Naive B cell (primary cell): Measurements from ENCODE around the gene AIFM1. TPM values are rescaled to one million over a fixed set of nuclear protein-coding genes. Genes with fewer than 3 reads are reported as not detected.

Experiments
- ATAC-seq, 2 donors: fragments of 150-1000 bp; cut with Tn5 transposase; 2 replicates each; pipeline ENCODE4 v1.10.0; 2021; ENCODE audit warnings: low read depth in 2 of 2, mild to moderate bottlenecking in 2 of 2, moderate library complexity in 2 of 2
- DNase-seq: peaks from one replicate; pipeline ENCODE4 v3.0.0; 2022
- H3K27ac Mint-ChIP-seq, 6 donors: one replicate each; pipeline ENCODE4 v1.8.0; 2020 to 2022; ENCODE audit warnings: mild to moderate bottlenecking in 6 of 6, mixed read lengths in 6 of 6, moderate library complexity in 5 of 6, inconsistent platforms in 2 of 6
- H3K27me3 Mint-ChIP-seq, 3 donors: one replicate each; pipeline ENCODE4 v1.8.0; 2021 to 2022; ENCODE audit warnings: mixed read lengths in 3 of 3, mild to moderate bottlenecking in 1 of 3
- H3K36me3 Mint-ChIP-seq, 2 donors: one replicate each; pipeline ENCODE4 v1.8.0; 2020 to 2022; ENCODE audit warnings: mixed read lengths in 2 of 2, inconsistent platforms in 1 of 2, mild to moderate bottlenecking in 1 of 2
- H3K4me1 Mint-ChIP-seq, 3 donors: one replicate each; pipeline ENCODE4 v1.8.0; 2020 to 2022; ENCODE audit warnings: mixed read lengths in 3 of 3, inconsistent platforms in 1 of 3, mild to moderate bottlenecking in 1 of 3, moderate library complexity in 1 of 3
- H3K4me3 Mint-ChIP-seq, 8 donors: one replicate each; pipeline ENCODE4 v1.8.0; 2020 to 2022; ENCODE audit warnings: mild to moderate bottlenecking in 8 of 8, mixed read lengths in 8 of 8, moderate library complexity in 8 of 8, inconsistent platforms in 2 of 8
- H3K9me3 Mint-ChIP-seq, 7 donors: one replicate each; pipeline ENCODE4 v1.8.0; 2020 to 2022; ENCODE audit warnings: mixed read lengths in 7 of 7, mild to moderate bottlenecking in 5 of 7, inconsistent platforms in 2 of 7, moderate library complexity in 1 of 7
- polyA plus RNA-seq, 6 donors: library from polyadenylated mRNA; unstranded; fragments of 300-500 nt; fragmentation: Illumina TruSeq; gene quantifications; one replicate each; pipeline ENCODE4 v1.2.3, GENCODE V29; 2021; ENCODE audit warnings: low read depth in 6 of 6

The AIFM1 gene
- polyA plus RNA-seq, 6 donors from 2014 or later: 13.6 to 24.2 (median 20.3) TPM

DNA sequence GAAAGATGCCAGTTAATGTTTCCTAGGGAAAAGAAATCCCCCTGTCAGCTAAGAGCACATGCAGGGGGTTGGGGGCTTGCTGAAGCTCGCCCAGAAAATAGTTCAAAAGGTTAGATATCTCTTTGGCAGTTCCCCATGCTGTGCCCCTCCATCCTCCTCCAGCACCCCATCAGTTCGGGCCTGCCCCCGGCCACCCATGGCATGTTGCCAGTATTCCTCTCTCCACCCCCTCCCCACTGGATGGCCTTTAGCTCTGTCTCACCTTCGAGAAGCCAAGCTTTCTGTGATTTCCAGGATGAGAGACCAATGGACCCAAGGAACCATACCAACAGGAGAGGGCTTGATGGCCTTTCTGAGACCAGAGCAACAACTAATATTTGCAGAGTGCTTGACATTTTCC, 11.3 kb upstream of the AIFM1 start:
- H3K27me3 Mint-ChIP-seq: peaks cover 0 to 8% (median 0%) of the 10 kb centered on the region in 3 donors
- H3K36me3 Mint-ChIP-seq: no peaks in the 10 kb centered on the region
- peak overlapping the region in 2 of 6 donors; percentile 3 to 56 for H3K27ac Mint-ChIP-seq
- ATAC-seq (no peak), DNase-seq (no peak)
- peak overlapping the region in 1 of 8 donors; percentile 49 for H3K4me3 Mint-ChIP-seq
- H3K9me3 Mint-ChIP-seq: no peaks in the 10 kb centered on the region
- peaks cover 26 to 50% (median 49%) of the 10 kb centered on the region in 3 donors for H3K4me1 Mint-ChIP-seq

DNA sequence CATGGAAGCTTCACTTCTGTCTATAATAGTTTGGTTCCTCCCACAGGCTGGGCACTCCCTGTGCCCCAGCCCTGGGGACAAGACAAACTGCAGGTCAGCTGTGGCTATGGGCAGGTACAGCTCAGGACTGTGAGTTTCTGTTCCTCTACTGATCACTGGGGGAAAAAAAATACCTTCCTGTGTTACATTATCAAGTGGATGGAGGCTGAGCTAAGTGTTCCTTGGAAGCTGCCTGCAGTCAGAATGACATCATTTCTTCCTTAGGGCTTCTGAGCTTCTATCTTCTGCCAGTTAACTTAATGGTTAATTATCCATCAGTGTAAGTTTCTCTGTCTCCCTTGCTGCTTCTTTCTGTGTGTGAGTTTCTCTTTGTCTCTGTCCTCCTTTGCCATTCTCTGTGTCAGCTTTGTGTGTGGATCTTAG, 10.7 kb upstream of the AIFM1 start:
- no peak for DNase-seq
- no peaks in the 10 kb centered on the region for H3K9me3 Mint-ChIP-seq
- peaks cover 0 to 8% (median 0%) of the 10 kb centered on the region in 3 donors for H3K27me3 Mint-ChIP-seq
- peak overlapping the region in 4 of 6 donors; percentile 3 to 82 (median 34) for H3K27ac Mint-ChIP-seq
- peak overlapping the region in 4 of 8 donors; percentile 2 to 59 (median 19) for H3K4me3 Mint-ChIP-seq
- peak; percentile 59 to 68 for ATAC-seq
- peaks cover 26 to 50% (median 49%) of the 10 kb centered on the region in 3 donors for H3K4me1 Mint-ChIP-seq
- no peaks in the 10 kb centered on the region for H3K36me3 Mint-ChIP-seq

DNA sequence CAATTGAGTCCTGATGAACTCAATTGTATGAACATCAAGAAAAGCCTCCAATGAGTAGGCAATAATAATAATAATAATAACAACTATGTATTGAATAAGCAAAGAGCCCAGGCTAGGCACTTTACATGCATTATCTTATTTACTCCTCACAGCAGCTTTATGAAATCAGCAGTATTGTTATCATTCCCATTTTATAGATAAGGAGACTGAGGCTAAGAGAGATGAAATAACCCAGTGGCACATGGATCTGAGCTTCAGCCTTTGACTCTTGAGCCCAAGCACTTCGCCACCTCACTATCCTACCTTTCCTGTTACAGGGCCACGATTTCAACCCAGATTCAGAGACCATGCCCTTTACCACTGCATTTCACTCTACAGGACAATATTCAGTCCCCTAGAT, 9.3 kb upstream of the AIFM1 start:
- Mint-ChIP-seq H3K27me3 (peaks cover 0 to 5% (median 0%) of the 10 kb centered on the region in 3 donors), H3K4me1 (peaks cover 32 to 55% (median 52%) of the 10 kb centered on the region in 3 donors), H3K4me3 (no peak overlapping the region), H3K27ac (peak overlapping the region in 1 of 6 donors; percentile 48), H3K9me3 (no peaks in the 10 kb centered on the region), H3K36me3 (no peaks in the 10 kb centered on the region)
- ATAC-seq (no peak), DNase-seq (no peak)

DNA sequence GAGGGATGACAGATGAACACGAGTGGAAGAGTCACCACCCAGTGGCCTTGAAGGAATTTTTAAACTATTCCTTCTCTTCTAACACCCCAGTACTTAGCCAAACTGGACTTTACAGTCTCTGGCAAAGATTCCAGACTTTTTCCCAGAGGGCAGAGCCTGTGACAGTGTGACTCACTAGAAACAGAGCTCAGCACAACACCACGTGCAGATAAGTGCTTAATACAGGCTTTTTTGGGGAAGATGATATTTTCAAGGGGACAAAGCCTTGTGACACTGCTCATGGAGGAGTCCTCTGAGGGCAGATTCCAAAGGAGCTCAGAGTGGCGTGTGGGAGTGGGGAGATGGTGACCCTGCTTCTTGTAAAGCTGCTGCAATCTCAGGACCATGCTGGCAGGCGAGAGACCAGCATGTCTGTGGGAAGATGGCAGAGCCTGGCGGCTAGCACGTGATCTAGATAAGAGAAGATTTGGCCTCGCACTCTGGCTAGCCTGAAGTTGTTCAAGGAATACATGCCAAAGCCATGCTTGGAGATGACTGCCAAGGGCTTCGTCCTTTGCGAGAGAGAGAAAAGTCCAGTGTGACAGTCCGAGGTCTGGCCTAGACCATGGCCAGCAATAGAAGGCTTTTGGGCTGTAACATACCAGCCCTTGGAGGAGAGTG, 8.5 kb upstream of the AIFM1 start:
- no peaks in the 10 kb centered on the region for H3K27me3 Mint-ChIP-seq

GRCh38 chrX:130173190-130173895, 7.7 kb upstream of the AIFM1 start:
- H3K4me3 Mint-ChIP-seq: peak overlapping the region; percentile 80 to 93 (median 89)
- no peaks in the 10 kb centered on the region for H3K9me3 Mint-ChIP-seq
- no peaks in the 10 kb centered on the region for H3K27me3 Mint-ChIP-seq
- H3K36me3 Mint-ChIP-seq: no peaks in the 10 kb centered on the region
- peaks cover 32 to 55% (median 47%) of the 10 kb centered on the region in 3 donors for H3K4me1 Mint-ChIP-seq
- ATAC-seq (no peak), DNase-seq (no peak)
- peak overlapping the region in 4 of 6 donors; percentile 5 to 66 (median 35) for H3K27ac Mint-ChIP-seq

More for the DNA sequence above, 8.5 kb upstream of the AIFM1 start:
- peaks cover 32 to 55% (median 47%) of the 10 kb centered on the region in 3 donors for H3K4me1 Mint-ChIP-seq
- H3K27ac Mint-ChIP-seq: peak overlapping the region in 1 of 6 donors; percentile 19
- H3K4me3 Mint-ChIP-seq: peak overlapping the region in 3 of 8 donors; percentile 90 to 93 (median 92)
- ATAC-seq (no peak), DNase-seq (no peak)
- H3K9me3 Mint-ChIP-seq: no peaks in the 10 kb centered on the region
- H3K36me3 Mint-ChIP-seq: no peaks in the 10 kb centered on the region

- Mint-ChIP-seq H3K36me3 (no peaks in the 10 kb centered on the region), H3K9me3 (no peaks in the 10 kb centered on the region), H3K27ac (peak overlapping the region in 3 of 6 donors; percentile 49 to 83 (median 56)), H3K4me3 (peak overlapping the region; percentile 80 to 93 (median 89)), H3K4me1 (peaks cover 23 to 48% (median 38%) of the 10 kb centered on the region in 3 donors), H3K27me3 (no peaks in the 10 kb centered on the region)
- ATAC-seq: no peak
- DNase-seq: no peak
Measured at GRCh38 chrX:130172127-130172845, 6.6 kb upstream of the AIFM1 start.

DNA sequence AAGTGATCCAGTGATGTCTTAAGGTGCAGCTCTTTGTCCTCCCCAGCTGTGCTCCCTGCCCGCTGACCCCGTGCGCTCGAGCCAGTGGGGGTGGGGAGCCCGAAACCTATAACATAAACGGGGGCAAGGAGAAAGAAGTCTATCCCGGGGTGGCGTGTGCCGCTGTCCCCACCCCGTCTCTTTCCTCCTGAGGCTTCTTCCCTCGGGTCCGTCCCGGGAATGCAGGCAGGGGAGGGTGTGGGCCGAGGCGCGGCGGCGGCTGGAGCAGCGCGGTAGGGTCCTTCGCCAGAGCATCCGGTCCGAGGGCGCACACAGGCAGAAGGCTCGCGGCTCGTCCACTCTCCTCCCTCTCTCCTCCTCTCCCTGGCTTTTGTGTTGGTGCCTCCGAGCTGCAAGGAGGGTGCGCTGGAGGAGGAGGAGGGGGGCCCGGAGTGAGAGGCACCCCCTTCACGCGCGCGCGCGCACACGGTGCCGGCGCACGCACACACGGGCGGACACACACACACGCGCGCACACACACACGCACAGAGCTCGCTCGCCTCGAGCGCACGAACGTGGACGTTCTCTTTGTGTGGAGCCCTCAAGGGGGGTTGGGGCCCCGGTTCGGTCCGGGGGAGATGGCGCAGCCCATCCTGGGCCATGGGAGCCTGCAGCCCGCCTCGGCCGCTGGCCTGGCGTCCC, 5.9 kb upstream of the AIFM1 start, which contains the start of gene RAB33A:
RAB33A (plus strand) TSS at position 517 of the 681 bp plus-strand sequence; CDS start at position 618, 101 bp downstream.
- no peaks in the 10 kb centered on the region for H3K27me3 Mint-ChIP-seq
- H3K4me3 Mint-ChIP-seq: peak within 1 kb of the TSS; percentile 80 to 93 (median 89)
- no peaks in the 10 kb centered on the region for H3K36me3 Mint-ChIP-seq
- ATAC-seq: peak; percentile 43 to 46
- no peak for DNase-seq
- H3K9me3 Mint-ChIP-seq: no peaks in the 10 kb centered on the region
- H3K27ac Mint-ChIP-seq: peak within 1 kb of the TSS in 4 of 6 donors; percentile 49 to 83 (median 78)
- H3K4me1 Mint-ChIP-seq: peaks cover 21 to 46% (median 36%) of the 10 kb centered on the region in 3 donors

DNA sequence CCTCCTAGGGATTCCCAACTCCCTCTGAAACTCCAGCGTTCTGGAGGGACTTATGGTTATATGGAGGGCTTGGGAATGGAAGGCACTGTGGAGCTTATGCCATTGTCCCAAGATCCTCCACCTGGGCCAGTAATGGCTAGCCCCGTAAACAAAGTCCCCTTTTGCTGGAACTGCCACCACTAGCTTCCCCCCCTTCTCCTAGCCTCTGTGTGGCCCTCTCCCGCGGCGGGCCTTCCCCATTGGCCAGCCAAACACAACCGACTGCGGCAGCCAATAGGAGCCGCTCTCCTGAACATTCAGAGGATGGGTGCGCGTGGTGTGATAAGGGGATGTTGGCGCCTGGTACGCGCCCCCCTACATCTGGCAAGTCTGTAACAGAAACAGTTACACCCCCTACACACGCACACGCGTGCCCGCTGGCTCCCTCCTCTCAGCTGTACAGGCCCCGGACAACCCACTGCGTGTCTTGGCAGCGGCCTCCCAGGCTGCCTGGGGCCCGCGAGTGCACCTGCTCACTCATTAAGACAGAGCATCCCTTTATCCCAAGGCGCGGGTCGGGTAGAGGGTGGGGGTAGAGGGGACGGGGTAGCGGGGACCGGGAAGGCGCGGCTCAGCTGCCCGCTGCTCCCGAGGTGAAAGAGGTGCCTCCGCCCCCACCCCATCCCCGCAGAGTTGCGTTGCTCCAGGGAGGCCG, 5.3 kb upstream of the AIFM1 start:
- Mint-ChIP-seq H3K36me3 (no peaks in the 10 kb centered on the region), H3K4me1 (peaks cover 17 to 40% (median 30%) of the 10 kb centered on the region in 3 donors), H3K27me3 (no peaks in the 10 kb centered on the region), H3K4me3 (peak overlapping the region; percentile 80 to 93 (median 89)), H3K9me3 (no peaks in the 10 kb centered on the region), H3K27ac (peak overlapping the region in 2 of 6 donors; percentile 74 to 81)
- ATAC-seq (peak; percentile 75 to 78), DNase-seq (peak; percentile 56)

DNA sequence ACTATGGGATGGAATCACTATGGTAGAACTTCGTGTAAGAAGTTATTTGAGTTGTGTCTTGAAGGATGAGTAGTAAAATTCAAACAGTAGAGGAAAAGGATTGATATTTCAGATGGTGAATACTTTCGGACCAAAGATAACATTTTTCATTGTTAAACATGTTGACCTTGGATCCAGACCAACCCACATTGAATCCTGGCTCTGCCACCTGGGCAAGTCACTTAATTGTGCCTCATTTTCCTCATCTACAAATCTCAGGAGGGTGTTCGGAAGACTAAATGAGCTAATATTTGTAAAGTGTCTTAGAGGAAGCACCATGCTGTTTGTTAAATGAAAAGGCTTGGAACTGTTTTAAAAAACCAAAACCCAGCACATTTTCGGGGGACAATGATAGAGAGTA, 1.4 kb upstream of the AIFM1 start:
- Mint-ChIP-seq H3K9me3 (no peaks in the 10 kb centered on the region), H3K36me3 (no peaks in the 10 kb centered on the region), H3K4me3 (peak overlapping the region in 7 of 8 donors; percentile 4 to 97 (median 94)), H3K27me3 (no peaks in the 10 kb centered on the region), H3K27ac (peak overlapping the region in 1 of 6 donors; percentile 46), H3K4me1 (peaks cover 12 to 23% (median 13%) of the 10 kb centered on the region in 3 donors)
- no peak for ATAC-seq
- DNase-seq: no peak

GRCh38 chrX:130166503-130166777, 799 bp upstream of the AIFM1 start:
- Mint-ChIP-seq H3K9me3 (no peaks in the 10 kb centered on the region), H3K36me3 (no peaks in the 10 kb centered on the region), H3K27me3 (no peaks in the 10 kb centered on the region), H3K4me3 (peak overlapping the region; percentile 82 to 98 (median 96)), H3K27ac (peak overlapping the region; percentile 5 to 97 (median 82)), H3K4me1 (peaks cover 12 to 23% (median 13%) of the 10 kb centered on the region in 3 donors)
- ATAC-seq (no peak), DNase-seq (no peak)

DNA sequence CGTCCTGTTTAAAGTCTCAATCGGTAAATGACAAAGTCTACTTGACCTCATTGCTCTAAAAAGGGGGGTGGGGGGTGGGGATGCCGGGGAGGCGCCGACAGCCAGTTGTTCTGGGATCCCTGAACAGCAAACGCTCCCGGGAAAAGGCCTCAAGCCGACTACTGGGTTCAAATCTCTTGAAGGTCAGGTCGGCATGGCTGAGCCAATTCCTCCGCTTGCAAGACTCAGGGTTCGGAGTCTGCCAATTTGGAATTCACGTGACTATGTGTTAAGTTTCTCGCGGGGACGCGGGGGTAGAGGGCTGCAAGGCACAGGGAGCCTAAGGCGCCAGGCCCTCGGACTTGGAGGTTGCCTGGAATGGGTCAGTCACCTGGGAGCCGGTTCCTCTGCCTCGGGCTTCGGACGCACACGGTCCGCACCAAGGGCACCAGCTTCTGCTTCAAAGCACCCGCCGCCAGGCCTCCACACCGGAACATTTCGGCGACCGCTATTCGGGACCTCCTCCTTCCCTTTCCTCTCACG, 399 bp downstream of the AIFM1 start:
- Mint-ChIP-seq H3K27me3 (no peaks in the 10 kb centered on the region), H3K4me3 (peak overlapping the region; percentile 82 to 98 (median 96)), H3K4me1 (peaks cover 7 to 18% (median 9%) of the 10 kb centered on the region in 3 donors), H3K9me3 (no peaks in the 10 kb centered on the region), H3K36me3 (no peaks in the 10 kb centered on the region), H3K27ac (peak overlapping the region in 5 of 6 donors; percentile 46 to 97 (median 90))
- ATAC-seq: peak in 1 of 2 donors; percentile 47
- no peak for DNase-seq

DNA sequence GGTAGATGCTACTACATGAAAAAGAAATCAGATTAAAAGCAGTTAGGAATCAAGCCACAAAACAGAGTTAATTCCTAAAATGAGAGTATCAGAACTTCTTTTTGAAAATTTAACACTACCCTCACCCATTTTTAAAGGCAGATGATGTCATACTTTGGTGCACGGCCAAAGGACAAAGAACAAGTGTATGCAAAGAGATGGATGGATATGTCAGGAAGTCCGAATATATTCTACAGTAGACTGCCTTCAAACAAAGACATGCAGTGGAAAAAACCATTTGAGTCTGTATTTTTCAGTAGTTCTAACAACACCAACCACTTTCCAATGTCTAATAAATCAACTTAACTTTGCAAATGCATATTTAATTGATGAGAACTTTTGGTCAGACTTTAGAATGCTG, 2.2 kb downstream of the AIFM1 start:
- Mint-ChIP-seq H3K4me1 (peaks cover 7 to 18% (median 9%) of the 10 kb centered on the region in 3 donors), H3K4me3 (peak overlapping the region in 2 of 8 donors; percentile 21 to 55)

More for the DNA sequence above, 2.2 kb downstream of the AIFM1 start:
- no peaks in the 10 kb centered on the region for H3K27me3 Mint-ChIP-seq
- ATAC-seq (no peak), DNase-seq (no peak)
- no peak overlapping the region for H3K27ac Mint-ChIP-seq
- no peaks in the 10 kb centered on the region for H3K9me3 Mint-ChIP-seq
- no peaks in the 10 kb centered on the region for H3K36me3 Mint-ChIP-seq
